Lung (tissue), 12 donors: ENCODE data around the gene KCNMB4. TPM values are rescaled to one million over a fixed set of nuclear protein-coding genes. Genes with fewer than 3 reads are reported as not detected.

Source experiments
- ATAC-seq: fragments of 200-7000 bp; cut with Tn5 transposase; one replicate; pipeline ENCODE4 v1.9.1; 2020; ENCODE audit warnings: moderate number of reproducible peaks; ENCODE audit not compliant: insufficient read depth, low FRiP score
- DNase-seq, 3 donors: peaks; one replicate each; pipeline ENCODE4 v3.0.0-alpha.2; 2013 to 2017
- H3K27ac ChIP-seq, 2 donors: one replicate each; pipeline ENCODE4 v1.5.1; 2013; ENCODE audit warnings: mild to moderate bottlenecking in 2 of 2, moderate library complexity in 2 of 2, control low read depth in 1 of 2, inconsistent platforms in 1 of 2, low read depth in 1 of 2, low read length in 1 of 2
- H3K27me3 ChIP-seq, 3 donors: one replicate each; pipeline ENCODE4 v1.5.1; 2013; ENCODE audit warnings: low read length in 2 of 3; ENCODE audit not compliant: control insufficient read depth in 3 of 3, insufficient read depth in 3 of 3
- H3K36me3 ChIP-seq, 4 donors: one replicate each; pipeline ENCODE4 v1.5.1; 2013; ENCODE audit warnings: low read length in 4 of 4, mild to moderate bottlenecking in 1 of 4, moderate library complexity in 1 of 4; ENCODE audit not compliant: control insufficient read depth in 4 of 4, insufficient read depth in 4 of 4
- H3K4me1 ChIP-seq, 5 donors: one replicate each; pipeline ENCODE4 v1.5.1; 2013; ENCODE audit warnings: low read length in 5 of 5, mild to moderate bottlenecking in 2 of 5, moderate library complexity in 1 of 5; ENCODE audit not compliant: control insufficient read depth in 5 of 5, insufficient read depth in 5 of 5
- H3K4me3 ChIP-seq: one replicate; pipeline ENCODE4 v1.5.1; 2013; ENCODE audit warnings: mild to moderate bottlenecking, control low read depth, moderate library complexity
- H3K9ac ChIP-seq, 2 donors: one replicate each; pipeline ENCODE4 v1.5.1; 2013; ENCODE audit warnings: low read length in 2 of 2, control low read depth in 1 of 2; ENCODE audit not compliant: insufficient read depth in 1 of 2
- H3K9me3 ChIP-seq, 4 donors: one replicate each; pipeline ENCODE4 v1.5.1; 2013; ENCODE audit warnings: low read length in 3 of 4, mild to moderate bottlenecking in 1 of 4, moderate library complexity in 1 of 4; ENCODE audit not compliant: control insufficient read depth in 4 of 4, insufficient read depth in 3 of 4
- WGBS, 2 donors: extraction: QIAGEN DNeasy Blood & Tissue Kit; methylation state at CpG; one replicate each; pipeline ENCODE4 v1.1.7; 2013; 5-methylcytosine and 5-hydroxymethylcytosine counted together
- polyA plus RNA-seq, 2 donors: library from polyadenylated mRNA; stranded (reverse); fragments of 200-250 nt; gene quantifications; one replicate each; pipeline ENCODE4 v1.2.1, GENCODE V29; 2013
- total RNA-seq, 2 donors: library from RNA; depleted of rRNA in 1 of 2; stranded (reverse); fragments of >200 nt in 1 of 2; gene quantifications; one replicate each; pipeline ENCODE4 v1.2.1, GENCODE V29; 2014 to 2021
- TF ChIP-seq, protein P1 (sequence below): IDR thresholded peaks from 2 replicates; pipeline ENCODE4 v1.5.1; 2012; ENCODE audit warnings: mild to moderate bottlenecking; ENCODE audit errors: control extremely low read depth, extremely low read depth
- donor health status: control.
- donor health status: control.
- donor health status: Bipolar disorder and iron deficiency.
- donor health status: healthy.
- donor health status: DM: yes; HTN: yes; CAD: no.

The KCNMB4 gene
- total and polyA plus RNA-seq, 4 donors: 1.6 to 8.7 (median 5.1) TPM

DNA sequence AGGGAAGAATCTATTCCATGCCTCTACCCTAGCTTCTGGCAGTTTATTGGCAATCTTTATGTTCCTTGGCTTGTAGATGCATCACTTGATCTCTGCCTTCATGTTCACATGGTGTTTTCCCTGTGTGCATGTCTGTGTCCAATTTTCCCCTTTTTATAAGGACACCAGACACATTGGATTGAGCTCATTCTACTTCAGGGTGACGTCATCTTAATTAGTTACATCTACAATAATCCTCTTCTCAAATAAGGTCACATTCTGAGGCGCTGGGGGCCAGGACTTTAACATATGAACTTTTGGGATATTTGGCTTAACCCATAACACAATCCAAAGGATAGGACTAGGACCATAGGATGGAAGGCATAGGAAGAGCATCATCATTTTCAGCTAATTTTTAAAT is 101.4 kb downstream of the KCNMB4 start:
- TF ChIP-seq, protein P1, sequence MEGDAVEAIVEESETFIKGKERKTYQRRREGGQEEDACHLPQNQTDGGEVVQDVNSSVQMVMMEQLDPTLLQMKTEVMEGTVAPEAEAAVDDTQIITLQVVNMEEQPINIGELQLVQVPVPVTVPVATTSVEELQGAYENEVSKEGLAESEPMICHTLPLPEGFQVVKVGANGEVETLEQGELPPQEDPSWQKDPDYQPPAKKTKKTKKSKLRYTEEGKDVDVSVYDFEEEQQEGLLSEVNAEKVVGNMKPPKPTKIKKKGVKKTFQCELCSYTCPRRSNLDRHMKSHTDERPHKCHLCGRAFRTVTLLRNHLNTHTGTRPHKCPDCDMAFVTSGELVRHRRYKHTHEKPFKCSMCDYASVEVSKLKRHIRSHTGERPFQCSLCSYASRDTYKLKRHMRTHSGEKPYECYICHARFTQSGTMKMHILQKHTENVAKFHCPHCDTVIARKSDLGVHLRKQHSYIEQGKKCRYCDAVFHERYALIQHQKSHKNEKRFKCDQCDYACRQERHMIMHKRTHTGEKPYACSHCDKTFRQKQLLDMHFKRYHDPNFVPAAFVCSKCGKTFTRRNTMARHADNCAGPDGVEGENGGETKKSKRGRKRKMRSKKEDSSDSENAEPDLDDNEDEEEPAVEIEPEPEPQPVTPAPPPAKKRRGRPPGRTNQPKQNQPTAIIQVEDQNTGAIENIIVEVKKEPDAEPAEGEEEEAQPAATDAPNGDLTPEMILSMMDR: no peak
- 93 to 99% methylated on average over 2 of the region's 2 CpGs for WGBS, 2 donors

DNA sequence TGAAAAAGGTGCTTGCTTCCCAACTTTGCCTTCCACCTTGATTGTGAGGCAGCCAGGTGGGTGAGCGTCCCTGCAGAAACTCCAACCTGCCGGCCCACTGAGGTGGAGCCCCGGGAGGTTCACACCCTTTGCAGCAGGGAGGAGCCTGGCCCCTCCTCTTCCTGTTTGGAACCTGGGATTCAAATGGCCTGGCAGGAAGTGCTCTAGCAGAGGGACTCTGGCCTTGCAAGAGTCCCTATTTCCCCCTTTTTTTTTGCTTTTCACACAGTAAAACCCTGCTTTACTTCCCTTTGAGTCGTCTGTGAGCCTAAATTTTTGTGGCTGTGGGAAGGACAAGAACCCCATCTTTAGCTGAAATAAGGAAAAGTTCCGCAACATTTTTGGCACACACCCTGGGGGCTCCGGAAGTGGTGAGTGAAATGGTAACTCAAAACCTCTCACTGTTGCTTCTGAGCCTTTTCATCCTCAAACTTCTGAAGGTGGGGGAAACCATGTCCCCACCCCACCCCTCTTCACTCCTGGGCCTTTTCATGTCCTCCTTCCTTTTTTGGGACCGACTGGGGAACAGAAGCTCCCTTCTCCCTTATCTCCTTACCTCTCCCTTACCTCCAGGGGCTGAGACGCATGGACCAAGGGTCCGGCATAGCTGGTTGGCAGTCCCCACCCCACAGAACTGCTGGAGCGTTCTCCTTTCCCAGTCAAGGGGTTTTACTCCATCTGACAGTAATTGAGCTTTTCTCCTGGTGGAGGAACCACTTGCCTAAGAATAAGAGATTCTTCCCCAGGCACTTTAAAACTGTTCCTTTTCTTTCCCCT is 102.0 kb downstream of the KCNMB4 start:
- DNase-seq (no peak), ATAC-seq (no peak)
- Histone ChIP-seq H3K4me3 (no peak overlapping the region), H3K27ac (no peak overlapping the region), H3K4me1 (no peaks in the 10 kb centered on the region), H3K9ac (no peak overlapping the region), H3K9me3 (peaks cover 0 to 8% (median 0%) of the 10 kb centered on the region in 4 donors), H3K27me3 (no peaks in the 10 kb centered on the region), H3K36me3 (no peaks in the 10 kb centered on the region)
- TF ChIP-seq, protein P1: no peak
- WGBS, 2 donors: 82 to 85% methylated on average over 10 of the region's 10 CpGs

More for the DNA sequence above, 101.4 kb downstream of the KCNMB4 start:
- ATAC-seq: no peak
- Histone ChIP-seq H3K4me1 (no peaks in the 10 kb centered on the region), H3K4me3 (no peak overlapping the region), H3K9ac (no peak overlapping the region), H3K9me3 (peaks cover 0 to 10% (median 0%) of the 10 kb centered on the region in 4 donors), H3K27ac (no peak overlapping the region), H3K36me3 (no peaks in the 10 kb centered on the region), H3K27me3 (no peaks in the 10 kb centered on the region)
- DNase-seq: no peak

DNA sequence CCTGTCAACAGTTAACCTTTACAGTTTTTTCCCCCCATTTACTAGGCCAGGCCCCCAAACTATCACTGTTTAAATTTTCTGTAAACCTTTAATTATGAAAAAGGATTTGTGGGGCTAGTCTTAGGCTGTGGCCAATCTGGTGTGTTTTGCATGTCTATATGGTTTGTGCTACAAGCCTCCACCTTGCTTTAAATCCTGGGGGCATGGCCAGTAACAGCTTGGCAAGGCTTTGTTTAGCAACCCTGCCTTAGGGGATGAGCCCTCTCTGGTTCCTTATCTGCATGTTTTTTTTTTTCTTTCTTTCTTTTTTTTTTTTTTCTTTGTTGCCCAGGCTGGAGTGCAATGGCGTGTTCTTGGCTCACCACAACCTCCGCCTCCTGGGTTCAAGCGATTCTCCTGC is 102.7 kb downstream of the KCNMB4 start:
- no peaks in the 10 kb centered on the region for H3K27me3 ChIP-seq
- no peak for DNase-seq
- H3K4me1 ChIP-seq: no peaks in the 10 kb centered on the region
- no peaks in the 10 kb centered on the region for H3K36me3 ChIP-seq
- no peak for ATAC-seq
- H3K4me3 ChIP-seq: no peak overlapping the region
- no peak overlapping the region for H3K9ac ChIP-seq
- peaks cover 0 to 2% (median 0%) of the 10 kb centered on the region in 4 donors for H3K9me3 ChIP-seq
- TF ChIP-seq, protein P1: no peak
- no peak overlapping the region for H3K27ac ChIP-seq
- WGBS, 2 donors: 97 to 100% methylated on average over 3 of the region's 3 CpGs
